GM12873 (cell line): ENCODE results near the gene SCRT2.

ENCODE experiments used
- TF ChIP-seq, protein P1 (sequence below): IDR thresholded peaks from 2 replicates; pipeline ENCODE4 v1.5.1; 2012; ENCODE audit warnings: low read depth, mild to moderate bottlenecking, moderate library complexity, low read length, control low read depth; ENCODE audit not compliant: insufficient read depth; ENCODE audit errors: missing control alignments

SCRT2 gene

DNA sequence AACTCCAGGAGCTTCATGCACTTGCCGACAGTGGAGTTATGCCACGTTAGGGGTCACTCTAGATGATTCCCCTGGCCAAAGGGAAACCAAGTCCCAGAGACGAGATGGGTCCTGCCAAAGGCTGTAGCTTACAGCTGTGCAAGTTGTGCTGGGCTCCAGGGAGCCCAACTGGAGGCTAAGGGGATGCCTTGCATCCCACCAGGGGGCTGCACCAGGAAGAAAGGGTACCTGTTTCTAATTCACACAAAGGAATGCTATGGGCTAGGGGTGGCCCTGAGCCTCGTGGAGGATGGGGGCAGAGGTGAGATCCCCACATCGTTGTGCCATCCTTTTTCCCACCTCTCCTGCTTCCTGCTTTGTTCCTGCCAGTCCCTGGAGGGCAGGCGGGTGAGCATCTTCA lies 23.7 kb upstream of the SCRT2 start:
- TF ChIP-seq, protein P1, sequence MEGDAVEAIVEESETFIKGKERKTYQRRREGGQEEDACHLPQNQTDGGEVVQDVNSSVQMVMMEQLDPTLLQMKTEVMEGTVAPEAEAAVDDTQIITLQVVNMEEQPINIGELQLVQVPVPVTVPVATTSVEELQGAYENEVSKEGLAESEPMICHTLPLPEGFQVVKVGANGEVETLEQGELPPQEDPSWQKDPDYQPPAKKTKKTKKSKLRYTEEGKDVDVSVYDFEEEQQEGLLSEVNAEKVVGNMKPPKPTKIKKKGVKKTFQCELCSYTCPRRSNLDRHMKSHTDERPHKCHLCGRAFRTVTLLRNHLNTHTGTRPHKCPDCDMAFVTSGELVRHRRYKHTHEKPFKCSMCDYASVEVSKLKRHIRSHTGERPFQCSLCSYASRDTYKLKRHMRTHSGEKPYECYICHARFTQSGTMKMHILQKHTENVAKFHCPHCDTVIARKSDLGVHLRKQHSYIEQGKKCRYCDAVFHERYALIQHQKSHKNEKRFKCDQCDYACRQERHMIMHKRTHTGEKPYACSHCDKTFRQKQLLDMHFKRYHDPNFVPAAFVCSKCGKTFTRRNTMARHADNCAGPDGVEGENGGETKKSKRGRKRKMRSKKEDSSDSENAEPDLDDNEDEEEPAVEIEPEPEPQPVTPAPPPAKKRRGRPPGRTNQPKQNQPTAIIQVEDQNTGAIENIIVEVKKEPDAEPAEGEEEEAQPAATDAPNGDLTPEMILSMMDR = no peak

DNA sequence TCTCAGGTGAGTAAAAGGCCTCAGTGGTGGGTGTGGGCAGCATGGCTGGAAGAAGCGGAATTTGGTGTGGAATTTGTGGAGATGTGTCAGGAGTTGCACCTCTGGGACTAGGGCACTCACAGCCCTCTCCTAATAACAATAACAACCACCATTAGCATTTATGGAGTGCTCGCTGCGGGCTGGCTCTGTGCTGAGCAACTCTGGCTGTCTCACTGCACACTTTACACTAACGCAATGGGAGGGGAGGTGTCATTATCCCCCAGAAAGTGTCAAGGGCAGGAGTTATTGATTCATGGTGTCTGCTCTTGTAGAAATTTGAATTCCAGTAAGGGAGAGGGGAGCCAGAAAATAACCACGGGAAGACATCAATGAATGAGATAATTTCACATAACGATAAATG lies 22.7 kb upstream of the SCRT2 start:
- TF ChIP-seq, protein P1 = no peak

DNA sequence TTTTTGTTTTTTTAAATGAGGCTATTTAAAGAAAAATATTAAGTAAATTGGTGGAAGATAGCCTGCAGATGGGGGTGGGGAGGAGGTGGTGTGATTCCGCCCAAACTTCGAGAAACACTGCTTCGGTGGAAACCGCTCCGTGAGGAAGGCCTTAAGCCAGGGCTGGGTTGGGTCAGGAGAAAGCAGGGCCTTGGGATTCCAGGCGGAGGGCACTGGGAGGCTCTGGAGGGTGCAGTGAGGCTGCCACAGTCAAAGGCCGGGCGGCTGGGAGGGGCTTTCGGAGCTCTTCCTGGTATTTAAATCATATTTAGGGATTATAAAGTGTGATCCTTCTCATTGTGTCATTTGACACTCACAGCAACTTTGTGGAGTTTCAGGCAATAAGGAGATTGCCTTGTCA lies 22.2 kb upstream of the SCRT2 start:
- TF ChIP-seq, protein P1 = no peak

DNA sequence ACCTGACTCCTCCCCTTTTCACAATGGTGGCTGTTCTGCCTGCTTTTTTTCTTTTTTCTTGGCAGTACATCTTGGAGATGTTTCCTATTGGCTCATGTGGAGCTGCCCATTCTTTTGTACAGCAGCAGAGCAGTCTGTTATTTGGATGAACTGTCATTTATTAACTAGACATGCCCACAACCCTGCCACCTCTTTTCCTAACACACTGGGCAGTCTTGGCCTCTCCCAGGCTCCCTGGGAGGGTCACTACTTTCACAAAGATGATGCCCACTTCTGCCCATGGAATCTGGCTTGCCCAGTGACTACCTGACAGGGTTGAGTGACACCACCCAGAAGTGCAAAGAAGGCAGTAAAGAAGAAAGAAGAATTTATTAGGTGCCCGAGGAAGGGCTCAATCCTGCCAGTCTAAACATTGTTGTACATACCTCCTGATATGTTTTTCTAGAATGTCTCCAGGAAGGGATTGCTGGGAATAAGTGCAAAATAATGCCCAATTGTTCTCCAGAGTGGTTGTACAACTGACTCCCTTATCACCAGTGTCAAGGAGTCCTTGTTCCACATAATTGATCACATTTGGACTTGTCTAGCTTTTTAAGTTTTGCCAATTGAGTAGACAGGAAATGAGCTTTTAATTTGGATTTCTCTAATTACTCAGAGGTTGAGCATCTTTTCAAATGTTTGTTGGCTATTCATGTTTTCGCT lies 19.7 kb upstream of the SCRT2 start:
- TF ChIP-seq, protein P1 = no peak

DNA sequence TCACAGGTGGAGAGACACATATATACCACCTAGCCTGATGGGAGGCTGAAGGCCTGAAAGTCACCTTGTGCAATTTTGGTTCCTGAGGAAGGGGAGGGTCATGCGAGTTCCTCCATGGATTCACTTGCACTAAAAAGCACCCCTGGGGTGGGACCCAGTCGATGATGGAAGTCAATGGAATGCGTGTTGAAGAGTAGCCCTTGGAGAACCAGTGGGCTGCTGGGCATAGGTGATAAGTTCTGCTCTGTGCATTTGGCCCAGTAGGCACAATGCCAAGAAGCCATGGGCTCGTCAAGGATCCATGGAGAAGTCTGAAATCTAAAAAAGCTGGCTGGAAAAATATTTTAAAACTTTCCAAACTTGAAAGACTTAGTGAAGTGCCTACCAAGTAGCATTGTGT lies 18.9 kb upstream of the SCRT2 start:
- TF ChIP-seq, protein P1 = no peak

DNA sequence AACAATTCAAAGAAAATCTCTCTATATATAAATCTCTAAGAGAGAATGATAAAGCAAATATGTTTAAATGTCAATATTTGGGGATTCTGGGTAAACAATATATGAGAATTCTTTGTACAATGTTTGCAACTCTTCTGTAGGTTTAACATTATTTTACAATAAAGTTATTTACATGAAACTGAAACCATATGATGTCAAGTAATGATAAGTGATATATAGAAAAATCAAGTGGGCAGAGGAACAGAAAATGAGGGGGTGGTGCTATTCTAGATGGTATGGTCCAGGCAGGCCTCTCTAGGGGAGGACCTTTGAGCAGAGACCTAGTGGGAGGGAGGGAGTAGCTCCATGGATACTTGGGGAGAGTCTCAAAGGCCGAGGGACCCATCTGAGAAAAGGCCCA lies 16.4 kb upstream of the SCRT2 start:
- TF ChIP-seq, protein P1 = no peak

DNA sequence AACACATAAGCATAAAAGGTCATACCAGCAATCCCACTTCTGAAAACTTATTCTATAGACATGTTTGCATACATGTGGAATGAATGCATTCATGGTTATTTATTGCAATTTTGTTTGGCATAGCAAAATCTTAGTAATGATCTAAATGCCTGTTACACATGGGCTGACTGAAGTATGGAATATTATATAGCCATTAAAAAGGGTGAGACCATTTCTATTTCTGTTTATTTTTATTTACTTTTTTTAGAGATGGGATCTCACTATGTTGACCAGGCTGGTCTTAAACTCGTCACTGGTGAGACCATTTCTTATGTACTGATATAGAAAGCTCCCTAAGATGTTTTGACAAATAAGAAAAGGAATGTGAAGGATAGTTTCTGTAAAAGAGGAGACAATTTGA lies 14.3 kb upstream of the SCRT2 start:
- TF ChIP-seq, protein P1 = no peak
